Activated naive CD8-positive, alpha-beta T cell treated with anti-CD3 and anti-CD28 coated beads, Interleukin-2, amount 50 U/mL, for 24 hours (primary cell): Measurements from ENCODE around the gene UPF2.
A peak's percentile ranks its signal among the peaks of the same experiment; 100 is the strongest.
"Not testable (repeated sequence)": the region's sequence is repeated elsewhere in the genome, so short reads cannot be mapped to it uniquely, and the experiment has no call there.

ENCODE experiments used
- ATAC-seq: fragments of 150-1000 bp; cut with Tn5 transposase; one replicate; pipeline ENCODE4 v1.10.0; 2021
- DNase-seq: peaks from one replicate; pipeline ENCODE4 v3.0.0; 2021
- H3K27ac Mint-ChIP-seq: one replicate; pipeline ENCODE4 v1.8.0; 2021; ENCODE audit warnings: mild to moderate bottlenecking, mixed read lengths
- H3K27me3 Mint-ChIP-seq: one replicate; pipeline ENCODE4 v1.8.0; 2021; ENCODE audit warnings: mixed read lengths
- H3K36me3 Mint-ChIP-seq: one replicate; pipeline ENCODE4 v1.8.0; 2021; ENCODE audit warnings: low read depth, mixed read lengths
- H3K4me1 Mint-ChIP-seq: one replicate; pipeline ENCODE4 v1.8.0; 2021; ENCODE audit warnings: mixed read lengths
- H3K4me3 Mint-ChIP-seq: one replicate; pipeline ENCODE4 v1.8.0; 2021; ENCODE audit warnings: mild to moderate bottlenecking, moderate library complexity, mixed read lengths
- H3K9me3 Mint-ChIP-seq: one replicate; pipeline ENCODE4 v1.8.0; 2021; ENCODE audit warnings: mixed read lengths

UPF2 gene

GRCh38 chr10:12042797-12043651 is at the start of gene UPF2:
UPF2 (minus strand) TSS chr10:12042809; CDS start chr10:12035423, 7,386 bp downstream.
- peaks cover 5% of the 10 kb centered on the region for H3K9me3 Mint-ChIP-seq
- H3K4me3 Mint-ChIP-seq: peak within 1 kb of the TSS; percentile 98
- DNase-seq (peak; percentile 97), ATAC-seq (peak; percentile 89)
- H3K4me1 Mint-ChIP-seq: peaks cover 45% of the 10 kb centered on the region
- H3K27ac Mint-ChIP-seq: peak within 1 kb of the TSS; percentile 100
- H3K36me3 Mint-ChIP-seq: peaks cover 12% of the 10 kb centered on the region
- peaks cover 5% of the 10 kb centered on the region for H3K27me3 Mint-ChIP-seq

GRCh38 chr10:12091421-12091820 is 48.8 kb upstream of the UPF2 start:
- Mint-ChIP-seq H3K4me3 (no peak overlapping the region), H3K27ac (no peak overlapping the region), H3K4me1 (peaks cover 2% of the 10 kb centered on the region), H3K36me3 (peaks cover 30% of the 10 kb centered on the region), H3K9me3 (no peaks in the 10 kb centered on the region), H3K27me3 (no peaks in the 10 kb centered on the region)
- DNase-seq: no peak
- ATAC-seq: no peak

- Mint-ChIP-seq H3K4me3 (no peak overlapping the region), H3K27ac (no peak overlapping the region), H3K27me3 (no peaks in the 10 kb centered on the region), H3K9me3 (no peaks in the 10 kb centered on the region), H3K4me1 (peaks cover 2% of the 10 kb centered on the region), H3K36me3 (peaks cover 31% of the 10 kb centered on the region)
- DNase-seq (no peak), ATAC-seq (no peak)
Measured at GRCh38 chr10:12088919-12089318, 46.3 kb upstream of the UPF2 start.

GRCh38 chr10:12081879-12082557 is 39.4 kb upstream of the UPF2 start:
- DNase-seq: no peak
- Mint-ChIP-seq H3K27ac (no peak overlapping the region), H3K36me3 (peaks cover 9% of the 10 kb centered on the region), H3K27me3 (no peaks in the 10 kb centered on the region), H3K4me3 (no peak overlapping the region), H3K9me3 (no peaks in the 10 kb centered on the region), H3K4me1 (peaks cover 21% of the 10 kb centered on the region)
- no peak for ATAC-seq

GRCh38 chr10:12081470-12081869 is 38.9 kb upstream of the UPF2 start:
- H3K4me3 Mint-ChIP-seq: no peak overlapping the region
- H3K27ac Mint-ChIP-seq: no peak overlapping the region
- H3K27me3 Mint-ChIP-seq: no peaks in the 10 kb centered on the region
- DNase-seq: no peak
- H3K4me1 Mint-ChIP-seq: peaks cover 21% of the 10 kb centered on the region
- no peak for ATAC-seq
- peaks cover 6% of the 10 kb centered on the region for H3K36me3 Mint-ChIP-seq
- H3K9me3 Mint-ChIP-seq: no peaks in the 10 kb centered on the region

GRCh38 chr10:12077580-12078180 is 35.1 kb upstream of the UPF2 start:
- Mint-ChIP-seq H3K36me3 (peaks cover 1% of the 10 kb centered on the region), H3K4me1 (peaks cover 19% of the 10 kb centered on the region), H3K27me3 (no peaks in the 10 kb centered on the region), H3K4me3 (no peak overlapping the region), H3K9me3 (no peaks in the 10 kb centered on the region), H3K27ac (peak overlapping the region; percentile 17)
- ATAC-seq (no peak), DNase-seq (no peak)

- H3K27ac Mint-ChIP-seq: no peak overlapping the region
- H3K9me3 Mint-ChIP-seq: no peaks in the 10 kb centered on the region
- ATAC-seq (no peak), DNase-seq (no peak)
- H3K36me3 Mint-ChIP-seq: no peaks in the 10 kb centered on the region
- H3K4me1 Mint-ChIP-seq: peaks cover 27% of the 10 kb centered on the region
- H3K4me3 Mint-ChIP-seq: no peak overlapping the region
- no peaks in the 10 kb centered on the region for H3K27me3 Mint-ChIP-seq
Measured at GRCh38 chr10:12073526-12073925, 30.9 kb upstream of the UPF2 start.

- not testable (repeated sequence) for H3K4me3 Mint-ChIP-seq, H3K9me3 Mint-ChIP-seq, H3K27me3 Mint-ChIP-seq, H3K36me3 Mint-ChIP-seq, H3K27ac Mint-ChIP-seq, DNase-seq, ATAC-seq
- peaks cover 21% of the 10 kb centered on the region for H3K4me1 Mint-ChIP-seq
Measured at GRCh38 chr10:12071441-12071840, 28.8 kb upstream of the UPF2 start.

- no peaks in the 10 kb centered on the region for H3K36me3 Mint-ChIP-seq
- H3K4me1 Mint-ChIP-seq: peaks cover 21% of the 10 kb centered on the region
- peak; percentile 100 for DNase-seq
- H3K4me3 Mint-ChIP-seq: peak within 1 kb of the TSS; percentile 82
- H3K27me3 Mint-ChIP-seq: no peaks in the 10 kb centered on the region
- H3K9me3 Mint-ChIP-seq: no peaks in the 10 kb centered on the region
- peak; percentile 99 for ATAC-seq
- H3K27ac Mint-ChIP-seq: peak within 1 kb of the TSS; percentile 79
Measured at GRCh38 chr10:12068449-12069269, 26.1 kb upstream of the UPF2 start, which contains the start of gene DHTKD1. DHTKD1 (plus strand) TSS chr10:12068954; CDS start chr10:12069034, 80 bp downstream.

- Mint-ChIP-seq H3K27me3 (no peaks in the 10 kb centered on the region), H3K9me3 (no peaks in the 10 kb centered on the region), H3K4me3 (no peak overlapping the region), H3K27ac (no peak overlapping the region), H3K4me1 (peaks cover 19% of the 10 kb centered on the region), H3K36me3 (no peaks in the 10 kb centered on the region)
- ATAC-seq: no peak
- DNase-seq: no peak
Measured at GRCh38 chr10:12067336-12067735, 24.7 kb upstream of the UPF2 start.

- Mint-ChIP-seq H3K27ac (no peak overlapping the region), H3K27me3 (no peaks in the 10 kb centered on the region), H3K4me3 (no peak overlapping the region), H3K4me1 (peaks cover 3% of the 10 kb centered on the region), H3K9me3 (no peaks in the 10 kb centered on the region), H3K36me3 (no peaks in the 10 kb centered on the region)
- ATAC-seq (no peak), DNase-seq (no peak)
Measured at GRCh38 chr10:12063483-12063818, 20.8 kb upstream of the UPF2 start.

- Mint-ChIP-seq H3K4me1 (no peaks in the 10 kb centered on the region), H3K4me3 (no peak overlapping the region), H3K27me3 (no peaks in the 10 kb centered on the region), H3K27ac (no peak overlapping the region), H3K36me3 (no peaks in the 10 kb centered on the region), H3K9me3 (no peaks in the 10 kb centered on the region)
- DNase-seq (no peak), ATAC-seq (no peak)
Measured at GRCh38 chr10:12062754-12063482, 20.3 kb upstream of the UPF2 start.

GRCh38 chr10:12061124-12061523 is 18.5 kb upstream of the UPF2 start:
- Mint-ChIP-seq H3K4me3 (no peak overlapping the region), H3K4me1 (no peaks in the 10 kb centered on the region), H3K27ac (no peak overlapping the region), H3K36me3 (no peaks in the 10 kb centered on the region), H3K27me3 (no peaks in the 10 kb centered on the region), H3K9me3 (no peaks in the 10 kb centered on the region)
- ATAC-seq: no peak
- no peak for DNase-seq

GRCh38 chr10:12056748-12057147 is 14.1 kb upstream of the UPF2 start:
- no peak for ATAC-seq
- no peak overlapping the region for H3K27ac Mint-ChIP-seq
- no peaks in the 10 kb centered on the region for H3K36me3 Mint-ChIP-seq
- H3K4me1 Mint-ChIP-seq: no peaks in the 10 kb centered on the region
- no peak for DNase-seq
- H3K27me3 Mint-ChIP-seq: no peaks in the 10 kb centered on the region
- no peak overlapping the region for H3K4me3 Mint-ChIP-seq
- no peaks in the 10 kb centered on the region for H3K9me3 Mint-ChIP-seq
